ENCODE results near the gene CFAP74.
"Not testable (repeated sequence)": the region's sequence is repeated elsewhere in the genome, so short reads cannot be mapped to it uniquely, and the experiment has no call there.

The CFAP74 gene

DNA sequence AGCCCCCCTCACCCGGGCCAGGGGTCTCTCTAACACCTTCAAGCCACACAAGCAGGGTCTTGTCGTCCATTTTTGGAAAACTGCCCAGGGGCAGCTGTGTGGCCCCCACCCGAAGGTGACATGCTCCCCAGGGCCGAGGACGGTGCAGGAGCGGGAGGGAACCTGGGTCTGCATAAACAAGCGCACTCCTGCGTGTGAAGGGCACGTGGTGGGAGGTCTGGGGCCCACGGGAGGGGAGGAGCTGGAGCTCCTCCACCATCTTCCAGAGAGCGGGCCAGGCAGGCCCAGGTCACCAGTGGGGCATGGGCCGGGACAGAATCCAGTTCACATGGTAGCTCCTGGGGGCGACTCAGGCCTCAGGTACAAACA, 16.5 kb downstream of the CFAP74 start:
- no peak for DNase-seq (ENCODE audit: low spot score)

DNA sequence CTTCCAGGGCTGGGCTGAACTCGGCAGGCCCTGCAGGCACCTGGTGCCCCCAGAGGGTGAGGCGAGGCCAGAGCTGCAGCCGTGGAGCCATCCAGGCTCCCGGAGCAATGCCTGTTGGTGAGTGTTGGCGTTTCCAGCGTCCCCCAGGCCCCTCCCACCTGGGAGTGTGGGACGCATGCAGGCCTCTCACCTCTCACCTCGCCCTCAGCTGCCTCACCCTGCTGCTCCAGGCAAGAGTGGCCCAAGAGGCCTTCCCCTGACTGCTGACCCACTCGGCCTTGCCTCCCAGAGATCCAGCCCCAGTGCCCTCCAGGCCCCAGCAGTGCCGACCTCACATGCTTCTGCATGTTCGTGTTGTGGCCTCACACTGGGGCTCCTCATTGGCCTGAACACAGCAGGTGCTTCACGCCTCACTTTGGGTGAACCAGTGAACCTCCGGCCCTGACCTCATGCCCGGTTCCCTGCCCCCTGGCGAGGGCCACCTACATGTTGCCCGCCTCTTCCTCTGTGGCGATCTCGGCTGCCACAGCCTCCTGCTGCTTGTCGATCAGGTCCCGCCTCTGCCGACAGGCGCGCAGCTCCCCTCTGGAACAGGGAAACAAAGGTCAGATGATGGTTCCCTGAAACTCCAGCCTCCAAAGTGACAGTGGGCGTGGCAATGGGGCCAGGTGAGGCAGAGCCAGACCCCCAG, 17.0 kb downstream of the CFAP74 start:
- DNase-seq (ENCODE audit: low spot score), result no peak

DNA sequence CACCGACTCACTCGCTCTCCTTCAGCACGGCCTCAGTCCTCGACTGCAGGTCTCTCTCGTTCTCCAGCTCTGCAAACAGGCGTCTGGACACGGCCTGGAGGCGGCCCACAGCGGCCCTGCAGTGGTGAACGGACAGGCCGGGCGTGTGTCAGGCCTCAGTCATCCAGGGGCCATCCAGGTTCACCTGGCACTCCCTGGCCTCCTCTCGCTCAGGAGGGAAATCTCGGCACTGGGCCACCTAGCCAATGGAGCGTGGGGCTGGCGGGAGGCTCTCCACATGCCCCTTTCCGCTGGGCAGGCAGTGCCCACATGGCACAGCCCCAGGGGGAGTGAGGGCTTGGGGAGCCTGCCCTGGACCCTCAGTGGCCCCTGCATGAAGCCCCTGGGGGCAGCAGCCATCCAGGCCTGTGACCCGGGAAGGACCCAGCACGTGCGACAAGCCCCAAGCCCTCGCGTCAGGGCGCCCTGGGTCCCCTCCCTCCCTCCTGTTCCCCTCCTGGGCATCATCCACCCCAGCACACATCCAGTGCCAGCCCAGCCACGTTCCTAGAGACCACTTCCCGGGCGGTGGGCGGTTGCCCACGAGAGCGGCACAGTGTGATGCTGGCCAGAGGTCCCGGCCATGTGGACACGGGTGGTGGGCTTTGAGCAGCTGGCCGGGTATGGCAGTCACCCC, 18.1 kb downstream of the CFAP74 start:
- no peak for DNase-seq (ENCODE audit: low spot score)

DNA sequence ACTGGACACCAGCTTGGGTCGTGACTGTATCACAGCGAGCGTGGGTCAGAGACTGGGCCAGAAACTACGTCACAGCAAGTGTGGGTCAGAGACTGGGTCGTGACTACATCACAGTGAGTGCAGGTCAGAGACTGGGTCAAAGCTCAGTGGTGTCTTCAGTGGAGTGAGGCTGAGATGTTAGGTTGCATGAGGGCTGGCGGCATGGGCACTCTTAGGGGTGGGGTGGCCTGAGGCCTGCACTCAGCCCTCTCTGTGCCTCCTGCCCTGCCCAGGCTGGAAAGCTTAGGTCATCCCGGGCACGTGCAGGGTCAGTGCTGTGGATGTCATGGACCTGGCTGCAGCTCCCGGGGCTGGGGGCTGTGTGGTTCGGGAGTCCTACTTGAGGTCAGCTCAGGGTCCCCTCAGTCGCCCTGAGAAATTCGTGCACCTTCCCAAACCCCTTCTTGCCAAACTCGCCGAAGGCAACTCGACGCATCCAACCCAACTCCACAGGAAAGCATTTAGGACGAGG, 19.0 kb downstream of the CFAP74 start:
- no peak for DNase-seq (ENCODE audit: low spot score)

DNA sequence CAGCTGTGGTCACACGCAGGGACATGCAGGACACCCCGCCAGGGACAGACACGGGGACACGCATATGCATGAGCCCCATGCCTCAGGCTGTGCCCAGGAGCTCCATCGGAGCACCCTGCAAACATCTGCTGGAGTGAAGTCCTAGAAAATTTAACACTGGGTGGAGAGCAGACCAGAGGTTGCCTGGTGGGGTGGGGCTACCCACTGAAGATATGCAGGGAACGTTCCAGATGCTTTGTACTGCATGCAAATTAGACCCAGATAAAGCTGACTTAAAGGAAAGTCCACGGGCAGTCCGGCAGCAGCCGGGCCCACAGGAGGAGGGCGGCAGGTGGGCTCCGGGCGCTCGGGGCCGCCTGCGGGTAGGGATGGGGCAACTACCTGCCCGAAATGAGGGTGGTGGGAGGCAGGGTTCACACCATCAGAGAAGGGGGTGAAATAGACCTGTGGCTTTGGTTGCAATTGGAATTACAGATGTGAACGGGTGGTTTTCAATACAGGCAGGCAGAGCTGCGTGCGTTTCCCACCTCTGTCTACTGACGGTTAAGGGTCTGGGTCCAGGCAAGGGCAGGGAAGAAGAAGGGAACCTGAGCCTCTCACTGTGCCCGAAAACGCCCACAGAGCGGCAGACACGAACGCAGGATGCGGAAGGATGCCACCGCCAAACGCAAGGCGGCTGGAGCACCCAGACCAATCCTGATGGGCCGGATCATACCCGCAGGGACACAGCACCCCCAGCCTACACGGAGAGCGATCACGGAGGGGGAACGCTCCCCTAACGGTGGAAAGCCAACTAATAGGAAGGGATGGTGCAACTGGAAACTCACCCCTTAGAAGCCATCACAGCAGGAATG, 21.0 kb downstream of the CFAP74 start:
- DNase-seq (ENCODE audit: low spot score), result no peak

DNA sequence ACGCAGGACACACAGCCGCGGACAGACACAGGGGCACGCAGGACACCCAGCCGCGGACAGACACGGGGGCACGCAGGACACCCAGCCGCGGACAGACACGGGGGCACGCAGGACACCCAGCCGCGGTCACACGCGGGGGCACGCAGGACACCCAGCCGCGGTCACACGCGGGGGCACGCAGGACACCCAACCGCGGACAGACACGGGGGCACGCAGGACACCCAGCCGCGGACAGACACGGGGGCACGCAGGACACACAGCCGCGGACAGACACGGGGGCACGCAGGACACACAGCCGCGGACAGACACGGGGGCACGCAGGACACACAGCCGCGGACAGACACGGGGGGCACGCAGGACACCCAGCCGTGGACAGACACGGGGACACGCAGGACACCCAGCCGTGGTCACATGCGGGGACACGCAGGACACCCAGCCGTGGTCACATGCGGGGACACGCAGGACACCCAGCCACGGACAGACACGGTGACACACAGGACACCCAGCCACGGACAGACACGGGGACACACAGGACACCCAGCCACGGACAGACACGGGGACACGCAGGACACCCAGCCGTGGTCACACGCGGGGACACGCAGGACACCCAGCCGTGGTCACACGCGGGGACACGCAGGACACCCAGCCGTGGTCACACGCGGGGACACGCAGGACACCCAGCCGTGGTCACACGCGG, 21.8 kb downstream of the CFAP74 start:
- DNase-seq (ENCODE audit: low spot score), result not testable (repeated sequence)

DNA sequence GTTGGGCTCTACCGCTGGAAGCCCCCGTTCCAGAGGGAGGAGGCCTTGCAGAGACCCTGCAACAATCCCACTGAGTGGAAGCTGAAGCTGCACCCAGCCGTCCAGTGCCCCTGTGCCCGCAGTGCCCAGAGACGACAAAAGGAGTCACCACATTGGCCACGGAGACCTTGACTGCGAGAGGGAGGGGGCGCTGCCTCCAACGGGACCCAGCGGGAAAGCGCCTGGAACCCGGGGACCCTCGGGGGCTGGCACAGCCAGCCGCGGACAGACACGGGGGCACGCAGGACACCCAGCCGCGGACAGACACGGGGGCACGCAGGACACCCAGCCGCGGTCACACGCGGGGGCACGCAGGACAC, 22.5 kb downstream of the CFAP74 start:
- no peak for DNase-seq (ENCODE audit: low spot score)

DNA sequence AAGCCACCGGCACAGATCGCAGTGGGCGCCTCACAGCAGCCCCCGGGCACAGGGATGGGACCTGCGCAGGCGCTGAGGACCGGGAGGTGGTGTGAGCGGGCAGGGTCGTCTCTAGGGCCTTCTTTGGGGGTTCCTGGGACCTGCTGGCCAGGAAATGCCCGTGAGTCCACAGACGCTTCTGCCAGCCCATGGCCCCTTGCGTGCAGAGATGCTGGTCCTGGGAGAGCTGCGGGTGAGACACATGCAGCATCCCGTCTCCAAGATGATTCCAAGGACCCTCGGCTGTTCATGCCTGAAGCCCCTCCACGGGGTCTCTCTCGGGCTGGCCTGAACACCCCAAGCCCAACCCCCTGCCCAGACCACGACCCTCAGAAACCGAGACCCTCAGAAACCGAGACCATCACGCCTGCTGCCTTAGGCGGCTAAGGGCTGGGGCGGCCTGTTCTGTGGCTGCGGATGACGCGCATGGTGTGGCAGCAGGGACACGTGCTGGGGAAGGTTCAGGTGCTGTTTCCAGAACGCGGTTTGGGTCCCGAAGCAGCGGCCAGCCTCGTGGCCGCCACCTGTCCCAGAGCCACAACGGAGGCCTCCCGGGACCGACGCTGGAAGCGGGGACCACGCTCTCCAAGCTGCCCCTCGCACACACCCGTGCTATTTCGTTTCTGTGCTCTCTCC, 23.0 kb downstream of the CFAP74 start:
- no peak for DNase-seq (ENCODE audit: low spot score)

DNA sequence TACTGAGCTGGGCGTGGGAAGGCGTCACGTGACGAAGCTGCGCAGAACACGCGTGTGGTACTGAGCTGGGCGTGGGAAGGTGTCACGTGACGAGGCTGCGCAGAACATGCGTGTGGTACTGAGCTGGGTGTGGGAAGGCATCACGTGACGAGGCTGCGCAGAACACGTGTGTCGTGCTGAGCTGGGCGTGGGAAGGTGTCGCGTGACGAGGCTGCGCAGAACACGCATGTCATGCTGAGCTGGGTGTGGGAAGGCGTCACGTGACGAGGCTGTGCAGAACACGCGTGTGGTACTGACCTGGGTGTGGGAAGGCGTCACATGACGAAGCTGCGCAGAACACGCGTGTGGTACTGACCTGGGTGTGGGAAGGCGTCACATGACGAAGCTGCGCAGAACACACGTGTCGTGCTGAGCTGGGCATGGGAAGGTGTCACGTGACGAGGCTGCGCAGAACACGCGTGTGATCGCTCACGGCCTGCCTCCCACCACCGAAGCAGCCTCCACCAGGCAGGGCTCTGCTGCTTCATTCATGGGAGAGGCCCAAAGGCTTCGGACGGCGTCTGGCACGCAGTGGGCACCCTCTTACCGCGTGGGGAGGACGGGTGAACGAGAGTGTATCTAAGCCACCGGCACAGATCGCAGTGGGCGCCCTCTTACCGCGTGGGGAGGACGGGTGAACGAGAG, 24.0 kb downstream of the CFAP74 start:
- DNase-seq (ENCODE audit: low spot score), result no peak

DNA sequence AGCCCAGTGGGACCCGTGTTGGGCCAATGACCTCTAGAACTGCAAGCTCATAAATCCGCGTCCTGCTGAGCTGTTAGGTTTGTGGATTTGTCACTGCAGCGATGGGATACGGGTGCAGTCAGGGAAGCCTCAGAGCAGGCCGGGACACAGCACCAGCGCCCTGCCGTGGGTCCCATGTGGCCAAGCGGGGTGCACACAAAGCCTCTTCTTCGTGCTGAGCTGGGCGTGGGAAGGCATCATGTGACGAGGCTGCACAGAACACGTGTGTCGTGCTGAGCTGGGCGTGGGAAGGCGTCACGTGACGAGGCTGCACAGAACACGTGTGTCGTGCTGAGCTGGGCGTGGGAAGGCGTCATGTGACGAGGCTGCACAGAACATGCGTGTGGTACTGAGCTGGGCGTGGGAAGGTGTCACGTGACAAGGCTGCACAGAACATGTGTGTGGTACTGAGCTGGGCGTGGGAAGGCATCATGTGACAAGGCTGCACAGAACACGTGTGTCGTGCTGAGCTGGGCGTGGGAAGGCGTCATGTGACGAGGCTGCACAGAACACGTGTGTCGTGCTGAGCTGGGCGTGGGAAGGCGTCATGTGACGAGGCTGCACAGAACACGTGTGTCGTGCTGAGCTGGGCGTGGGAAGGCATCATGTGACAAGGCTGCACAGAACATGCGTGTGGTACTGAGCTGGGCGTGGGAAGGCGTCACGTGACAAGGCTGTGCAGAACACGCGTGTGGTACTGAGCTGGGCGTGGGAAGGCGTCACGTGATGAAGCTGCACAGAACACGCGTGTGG, 24.7 kb downstream of the CFAP74 start:
- not testable (repeated sequence) for DNase-seq (ENCODE audit: low spot score)

DNA sequence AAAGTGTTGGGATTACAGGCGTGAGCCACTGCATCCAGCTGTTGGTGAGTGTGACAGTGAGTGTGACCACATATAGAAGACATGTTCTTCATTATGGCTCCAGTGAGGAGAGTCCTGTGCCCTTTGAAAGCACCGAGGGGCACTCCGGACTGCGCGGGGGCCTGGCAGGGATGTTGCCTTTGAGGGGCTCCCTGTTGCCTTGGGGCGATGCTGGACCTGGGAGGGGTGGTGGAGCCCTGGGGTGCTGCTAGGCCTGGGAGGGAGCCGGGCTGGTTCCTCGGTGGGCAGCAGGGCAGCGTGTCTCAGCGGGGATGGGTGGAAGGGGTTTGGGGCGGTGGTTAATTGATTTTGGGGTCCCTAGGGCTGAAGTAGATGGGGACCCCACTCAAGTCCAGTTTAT, 25.5 kb downstream of the CFAP74 start:
- DNase-seq (ENCODE audit: low spot score), result no peak

DNA sequence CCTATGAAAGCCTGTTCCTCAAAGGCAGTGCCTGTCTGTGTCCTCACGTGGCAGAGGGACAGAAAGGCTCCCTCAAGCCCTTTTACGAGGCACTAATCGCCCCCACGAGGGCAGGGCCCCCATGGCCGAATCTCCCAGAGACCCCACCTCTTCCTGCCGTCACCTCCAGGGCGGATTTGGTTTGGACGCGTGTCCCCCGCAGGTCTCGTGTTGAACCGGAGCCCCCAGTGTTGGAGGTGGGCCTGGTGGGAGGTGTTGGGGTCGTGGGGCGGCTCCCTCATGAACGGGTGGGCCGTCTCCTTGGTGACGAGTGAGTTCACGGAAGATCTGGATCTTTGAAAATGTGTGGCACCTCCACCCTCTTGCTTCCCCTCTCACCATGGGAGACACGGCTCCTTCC, 27.6 kb downstream of the CFAP74 start:
- DNase-seq (ENCODE audit: low spot score), result no peak

DNA sequence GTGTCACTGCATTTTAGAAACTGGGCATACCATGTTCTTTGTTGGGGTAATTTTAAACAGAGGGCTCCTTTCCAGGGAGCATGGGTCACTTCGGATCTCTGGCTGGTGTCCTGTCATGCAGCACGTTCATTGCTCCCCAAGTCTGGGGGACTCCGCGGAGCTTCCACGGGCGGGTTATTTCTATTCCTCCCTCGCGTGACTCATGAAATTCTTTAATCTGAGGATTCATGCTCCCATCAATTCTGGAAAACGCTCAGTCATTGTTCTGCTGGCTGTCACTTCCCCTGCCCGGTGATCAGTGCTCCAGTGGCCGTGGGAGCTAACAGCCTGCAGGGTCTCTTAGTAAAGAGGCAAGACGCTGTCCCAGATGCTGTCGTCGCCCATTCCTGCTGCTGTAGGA, 28.1 kb downstream of the CFAP74 start:
- DNase-seq (ENCODE audit: low spot score), result no peak

DNA sequence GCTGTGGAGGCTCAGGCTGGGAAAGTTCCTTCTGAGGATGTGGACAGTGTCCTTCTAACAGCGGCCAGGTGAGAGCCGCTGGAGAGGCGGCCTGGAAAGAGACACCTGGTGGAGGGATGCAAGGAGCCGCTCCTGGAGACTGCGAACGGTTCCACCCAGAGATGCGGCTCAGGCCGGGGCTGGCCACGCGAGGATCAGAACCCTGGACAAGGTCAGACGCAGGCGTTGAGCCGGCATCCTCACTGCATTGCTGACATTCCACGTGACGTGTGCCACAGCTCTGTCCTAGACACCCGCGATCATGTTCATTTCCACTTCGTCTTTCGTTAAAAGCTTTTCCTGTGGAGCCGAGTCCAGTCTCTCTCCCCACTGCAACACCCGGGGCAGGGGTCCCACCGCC, 28.8 kb downstream of the CFAP74 start:
- no peak for DNase-seq (ENCODE audit: low spot score)

DNA sequence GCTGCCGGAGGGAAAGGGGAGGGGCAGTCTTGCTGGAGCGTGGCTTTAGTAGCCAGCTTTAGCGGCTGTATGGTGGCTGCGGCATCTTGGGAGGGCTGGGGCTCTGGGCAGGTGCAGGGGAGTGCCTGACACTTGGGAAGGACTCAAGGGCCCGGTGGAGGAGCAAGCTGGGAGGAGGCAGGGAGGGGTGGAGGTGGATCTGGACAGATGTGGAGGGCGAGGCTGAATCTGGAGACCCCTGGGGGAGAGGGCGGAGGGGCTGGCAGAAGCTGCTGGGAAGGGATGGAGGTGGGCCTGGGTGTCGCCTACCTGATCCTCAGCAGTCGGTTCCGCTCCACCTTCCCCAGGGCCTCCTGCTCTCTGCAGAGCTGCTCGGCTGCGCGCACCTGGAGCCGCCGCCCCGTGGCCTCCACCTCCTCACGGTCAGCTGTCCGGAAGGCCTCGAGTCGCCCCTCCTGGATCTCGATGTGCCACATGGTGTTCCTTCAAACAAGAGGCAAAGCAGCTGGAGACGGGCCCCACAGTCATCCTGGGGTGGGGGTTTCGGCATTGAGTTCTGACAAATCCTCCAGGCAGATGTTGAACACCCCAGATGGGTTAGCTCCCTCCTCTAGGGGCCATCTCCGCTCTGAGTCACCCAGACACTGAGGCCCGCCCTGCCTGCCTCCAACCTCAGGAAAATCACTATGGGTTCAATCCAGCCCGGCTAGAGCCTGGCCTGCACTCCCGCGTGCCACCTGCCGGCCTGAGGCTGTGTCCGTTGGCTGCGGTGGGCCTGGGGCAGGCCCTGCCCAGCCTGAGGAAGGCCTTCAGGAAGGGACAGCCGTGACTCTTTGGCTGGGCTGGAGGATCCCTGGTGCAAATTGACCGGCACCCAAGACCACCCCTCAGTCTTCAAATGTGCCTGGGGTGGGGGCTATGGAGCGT, 29.6 kb downstream of the CFAP74 start:
- DNase-seq (ENCODE audit: low spot score), result no peak

DNA sequence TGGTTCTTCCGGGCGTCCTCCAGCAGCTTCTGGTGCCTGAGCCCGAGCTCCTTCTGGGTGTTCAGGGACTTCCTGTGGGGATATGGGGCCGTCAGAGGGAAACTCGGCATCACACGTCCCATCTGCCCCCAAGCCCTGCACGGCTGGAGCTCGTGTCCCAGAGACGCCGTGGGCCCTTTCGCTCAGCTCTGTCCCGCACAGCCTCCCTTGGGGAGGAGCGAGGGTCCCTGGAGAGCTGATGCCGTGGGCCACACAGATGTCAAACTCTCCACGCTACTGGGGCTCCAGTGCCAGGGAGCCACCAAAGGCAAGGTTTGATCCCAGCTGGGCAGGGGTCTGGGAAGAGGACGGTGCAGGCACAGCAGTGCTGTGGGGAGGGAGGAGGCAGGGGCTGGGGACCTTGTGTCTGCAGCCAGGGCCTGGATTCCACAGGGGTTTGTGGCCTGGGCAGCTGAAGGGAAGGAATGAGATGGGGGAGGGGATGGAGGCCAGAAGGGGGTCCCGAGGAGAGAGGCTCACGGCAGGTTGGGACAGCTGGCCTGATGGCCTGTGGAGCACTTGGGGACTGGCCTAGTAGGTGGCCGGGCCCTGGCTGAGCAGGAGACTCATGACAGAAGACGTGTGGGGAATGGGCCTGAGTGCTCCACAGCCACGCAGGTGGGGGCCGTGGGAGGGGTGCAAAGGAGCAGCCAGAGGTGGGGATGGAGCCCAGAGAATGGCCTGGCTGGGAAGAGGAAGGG, 30.4 kb downstream of the CFAP74 start:
- no peak for DNase-seq (ENCODE audit: low spot score)

DNA sequence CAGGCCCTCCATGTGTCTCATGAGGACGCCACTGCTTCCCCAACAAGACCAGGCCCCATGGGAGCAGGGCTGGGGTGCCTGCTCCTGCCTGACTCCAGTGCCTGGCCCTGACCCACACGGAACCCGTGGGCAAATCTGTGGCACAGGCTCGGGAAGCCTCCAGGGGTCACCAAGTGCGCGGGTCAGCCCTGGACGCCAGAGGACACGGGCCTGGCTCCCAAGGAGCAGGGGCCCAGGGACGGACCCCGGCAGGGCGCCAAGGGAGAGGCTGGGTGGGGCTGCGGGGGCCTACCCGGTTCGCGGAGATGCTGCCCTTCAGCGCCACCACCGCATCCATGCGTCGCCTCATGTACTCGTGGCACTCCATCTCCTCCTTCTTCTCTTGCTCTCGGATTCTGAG, 31.9 kb downstream of the CFAP74 start:
- no peak for DNase-seq (ENCODE audit: low spot score)

DNA sequence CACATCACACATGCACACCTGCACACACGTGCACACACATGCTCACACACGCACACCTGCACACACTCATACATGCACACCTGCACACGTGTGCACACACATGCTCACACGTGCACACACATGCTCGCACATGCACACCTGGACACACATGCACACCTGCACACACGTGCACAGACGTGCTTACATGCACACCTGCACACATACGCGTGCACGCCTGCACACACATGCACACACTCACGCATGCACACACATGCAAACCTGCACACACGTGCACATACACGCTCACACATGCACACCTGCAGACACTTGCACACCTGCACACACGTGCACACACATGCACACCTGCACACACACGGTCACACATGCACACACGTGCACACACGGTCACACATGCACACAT, 32.6 kb downstream of the CFAP74 start:
- DNase-seq (ENCODE audit: low spot score), result no peak

Data from D341Med (cell line).